Sigmoid colon (tissue), 4 donors: ENCODE measurements around the gene SORCS1.

Experiments
- POLR2A ChIP-seq, 2 donors: fragments of 450-650 bp; IDR thresholded peaks; one replicate each; pipeline ENCODE4 v1.6.1; 2016; ENCODE audit warnings: antibody characterized with exemption in 2 of 2, mild to moderate bottlenecking in 2 of 2, moderate library complexity in 2 of 2
- POLR2AphosphoS5 ChIP-seq, 4 donors: sonication (generic); formaldehyde crosslinking; IDR thresholded peaks; one replicate each; pipeline ENCODE4 v1.6.1; 2017; ENCODE audit warnings: antibody characterized with exemption in 4 of 4
- TF ChIP-seq, protein P1 (sequence below), 4 experiments: fragments of 450-650 bp in 3 of 4; fragments of 200-600 bp in 1 of 4; IDR thresholded peaks; one replicate each; pipeline ENCODE4 v1.5.1; 2016 to 2019; ENCODE audit warnings: antibody characterized with exemption in 4 of 4, mild to moderate bottlenecking in 3 of 4, moderate library complexity in 2 of 4

GRCh38 chr10:106716381-106716780 lies 448.1 kb downstream of the SORCS1 start:
- TF ChIP-seq, protein P1, sequence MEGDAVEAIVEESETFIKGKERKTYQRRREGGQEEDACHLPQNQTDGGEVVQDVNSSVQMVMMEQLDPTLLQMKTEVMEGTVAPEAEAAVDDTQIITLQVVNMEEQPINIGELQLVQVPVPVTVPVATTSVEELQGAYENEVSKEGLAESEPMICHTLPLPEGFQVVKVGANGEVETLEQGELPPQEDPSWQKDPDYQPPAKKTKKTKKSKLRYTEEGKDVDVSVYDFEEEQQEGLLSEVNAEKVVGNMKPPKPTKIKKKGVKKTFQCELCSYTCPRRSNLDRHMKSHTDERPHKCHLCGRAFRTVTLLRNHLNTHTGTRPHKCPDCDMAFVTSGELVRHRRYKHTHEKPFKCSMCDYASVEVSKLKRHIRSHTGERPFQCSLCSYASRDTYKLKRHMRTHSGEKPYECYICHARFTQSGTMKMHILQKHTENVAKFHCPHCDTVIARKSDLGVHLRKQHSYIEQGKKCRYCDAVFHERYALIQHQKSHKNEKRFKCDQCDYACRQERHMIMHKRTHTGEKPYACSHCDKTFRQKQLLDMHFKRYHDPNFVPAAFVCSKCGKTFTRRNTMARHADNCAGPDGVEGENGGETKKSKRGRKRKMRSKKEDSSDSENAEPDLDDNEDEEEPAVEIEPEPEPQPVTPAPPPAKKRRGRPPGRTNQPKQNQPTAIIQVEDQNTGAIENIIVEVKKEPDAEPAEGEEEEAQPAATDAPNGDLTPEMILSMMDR (IDR thresholded peaks at IDR 0.05), result no peak
- TF ChIP-seq POLR2A (IDR thresholded peaks at IDR 0.05), result no peak
- TF ChIP-seq POLR2AphosphoS5 (IDR thresholded peaks at IDR 0.05), result peak in 1 of 4 donors; percentile 20
